ENCODE results near the gene LIPT1. TPM values are rescaled to one million over a fixed set of nuclear protein-coding genes. Genes with fewer than 3 reads are reported as not detected.

The LIPT1 gene
- total RNA-seq, 1 experiment from 2014 or later = 25.2 TPM

Other genes with a start within 250 kb of the LIPT1 start
- not detected in 2 replicates for gene CRACDL, start 218.7 kb upstream of the LIPT1 start, total RNA-seq (2014; rRNA removed; shearing (Covaris generic); ENCODE audit: low replicate concordance)
- 0.95 and 4.2 TPM in 2 replicates for gene C2orf15, start 13.3 kb upstream of the LIPT1 start, total RNA-seq (2014; rRNA removed; shearing (Covaris generic); ENCODE audit: low replicate concordance)
- 0.35 and 1.8 TPM in 2 replicates for gene TSGA10, start within 50 bp of the LIPT1 start, total RNA-seq (2014; rRNA removed; shearing (Covaris generic); ENCODE audit: low replicate concordance)
- 30.1 and 40.0 TPM in 2 replicates for gene MITD1, start 26.1 kb downstream of the LIPT1 start, total RNA-seq (2014; rRNA removed; shearing (Covaris generic); ENCODE audit: low replicate concordance)
- gene MRPL30, start 26.2 kb downstream of the LIPT1 start, total RNA-seq (2014; rRNA removed; shearing (Covaris generic); ENCODE audit: low replicate concordance) = 54.8 and 78.0 TPM in 2 replicates
- not detected in 2 replicates for gene LYG2, start 100.7 kb downstream of the LIPT1 start, total RNA-seq (2014; rRNA removed; shearing (Covaris generic); ENCODE audit: low replicate concordance)
- not detected in 2 replicates for gene LYG1, start 146.2 kb downstream of the LIPT1 start, total RNA-seq (2014; rRNA removed; shearing (Covaris generic); ENCODE audit: low replicate concordance)
- 92.7 and 117 TPM in 2 replicates for gene TXNDC9, start 181.4 kb downstream of the LIPT1 start, total RNA-seq (2014; rRNA removed; shearing (Covaris generic); ENCODE audit: low replicate concordance)
- gene EIF5B, start 182.4 kb downstream of the LIPT1 start, total RNA-seq (2014; rRNA removed; shearing (Covaris generic); ENCODE audit: low replicate concordance) = 2.0 and 3.6 TPM in 2 replicates

Data from Caki2 (cell line).